ENCODE results near the gene TMTC1.

DNA sequence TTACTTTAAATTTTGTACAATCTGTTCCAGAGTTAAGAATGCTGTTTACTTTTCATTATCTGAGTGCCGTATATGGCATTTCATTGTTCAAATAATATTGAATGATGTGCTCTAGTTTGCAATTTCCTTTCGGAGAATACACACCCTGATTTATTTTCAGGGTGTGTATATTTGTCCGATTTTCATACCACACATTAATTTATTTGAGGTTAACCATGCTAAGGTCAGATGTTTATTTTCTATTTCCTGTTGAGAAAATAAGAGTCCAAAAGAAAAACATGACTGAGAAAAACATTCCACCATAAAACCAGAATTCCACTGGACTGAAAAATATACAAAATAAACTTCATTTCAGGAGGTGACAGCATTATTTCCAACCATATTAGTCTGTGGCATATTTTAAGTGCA, 222.1 kb downstream of the TMTC1 start:
- TF ChIP-seq, protein P1, sequence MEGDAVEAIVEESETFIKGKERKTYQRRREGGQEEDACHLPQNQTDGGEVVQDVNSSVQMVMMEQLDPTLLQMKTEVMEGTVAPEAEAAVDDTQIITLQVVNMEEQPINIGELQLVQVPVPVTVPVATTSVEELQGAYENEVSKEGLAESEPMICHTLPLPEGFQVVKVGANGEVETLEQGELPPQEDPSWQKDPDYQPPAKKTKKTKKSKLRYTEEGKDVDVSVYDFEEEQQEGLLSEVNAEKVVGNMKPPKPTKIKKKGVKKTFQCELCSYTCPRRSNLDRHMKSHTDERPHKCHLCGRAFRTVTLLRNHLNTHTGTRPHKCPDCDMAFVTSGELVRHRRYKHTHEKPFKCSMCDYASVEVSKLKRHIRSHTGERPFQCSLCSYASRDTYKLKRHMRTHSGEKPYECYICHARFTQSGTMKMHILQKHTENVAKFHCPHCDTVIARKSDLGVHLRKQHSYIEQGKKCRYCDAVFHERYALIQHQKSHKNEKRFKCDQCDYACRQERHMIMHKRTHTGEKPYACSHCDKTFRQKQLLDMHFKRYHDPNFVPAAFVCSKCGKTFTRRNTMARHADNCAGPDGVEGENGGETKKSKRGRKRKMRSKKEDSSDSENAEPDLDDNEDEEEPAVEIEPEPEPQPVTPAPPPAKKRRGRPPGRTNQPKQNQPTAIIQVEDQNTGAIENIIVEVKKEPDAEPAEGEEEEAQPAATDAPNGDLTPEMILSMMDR (IDR thresholded peaks at IDR 0.05) = no peak
- TF ChIP-seq POLR2A (IDR thresholded peaks at IDR 0.05) = no peak

Data from heart left ventricle (tissue), 13 donors.